GM19328 (cell line): ENCODE results near the gene UGT1A9.
"Not testable (repeated sequence)": the region's sequence is repeated elsewhere in the genome, so short reads cannot be mapped to it uniquely, and the experiment has no call there.

Experiments
- ATAC-seq: cut with Tn5 transposase; IDR thresholded peaks from one replicate; pipeline ENCODE4 v1.9.1; 2021; ENCODE audit warnings: mild to moderate bottlenecking, moderate library complexity; ENCODE audit not compliant: unreplicated experiment

The UGT1A9 gene

GRCh38 chr2:233680361-233681045 is 8.8 kb downstream of the UGT1A9 start:
- ATAC-seq, result no peak

GRCh38 chr2:233681521-233682099 is 9.9 kb downstream of the UGT1A9 start, which contains the start of gene UGT1A7:
Gene UGT1A7, plus strand, starts transcription at chr2:233681901. Its CDS starts 37 bp downstream, at chr2:233681938.
- ATAC-seq, result no peak

GRCh38 chr2:233684640-233685039 is 12.9 kb downstream of the UGT1A9 start:
- ATAC-seq, result no peak

- no peak for ATAC-seq
Measured at GRCh38 chr2:233686928-233687327, 15.2 kb downstream of the UGT1A9 start.

DNA sequence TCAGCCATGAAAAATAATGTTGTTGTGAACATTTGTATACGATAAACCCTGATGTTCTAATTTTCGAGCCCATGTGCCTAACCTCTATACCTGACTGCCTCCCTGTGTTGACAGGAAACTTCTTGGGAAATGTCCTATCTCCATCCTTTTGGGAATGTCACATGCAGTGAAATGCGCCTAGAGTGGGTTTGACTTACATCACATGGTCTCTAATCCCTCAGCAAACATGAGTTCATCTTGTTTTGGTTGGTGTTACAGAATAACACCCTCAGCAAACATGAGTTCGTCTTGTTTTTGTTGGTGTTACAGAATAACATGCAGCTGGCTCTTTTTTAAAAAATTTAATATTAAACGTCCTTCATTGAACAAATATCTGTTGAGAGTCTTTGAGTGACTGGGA is 16.6 kb downstream of the UGT1A9 start:
- ATAC-seq, result no peak

DNA sequence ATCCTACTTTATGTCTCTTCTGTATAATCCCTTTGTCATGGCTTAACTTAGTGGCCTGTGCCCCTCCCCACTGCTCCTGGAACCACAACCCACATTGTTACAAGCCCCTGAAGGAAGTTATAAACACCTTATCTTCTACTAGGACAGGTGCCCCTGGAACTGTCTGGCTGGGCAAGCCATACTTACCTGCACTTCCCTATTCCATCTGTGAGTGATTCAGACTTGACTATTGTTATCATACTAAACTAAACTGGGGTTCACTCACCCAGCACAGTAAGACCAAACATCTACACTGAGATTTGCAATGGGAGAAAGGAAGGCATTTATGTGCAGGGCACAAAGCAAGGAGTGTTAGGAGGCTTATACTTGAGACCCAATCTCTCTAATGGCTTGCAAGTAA is 17.3 kb downstream of the UGT1A9 start:
- no peak for ATAC-seq

GRCh38 chr2:233689501-233689900 is 17.8 kb downstream of the UGT1A9 start:
- ATAC-seq, result no peak

GRCh38 chr2:233690444-233690843 is 18.7 kb downstream of the UGT1A9 start:
- no peak for ATAC-seq

GRCh38 chr2:233691443-233692433 is 20.0 kb downstream of the UGT1A9 start:
- ATAC-seq, result no peak

DNA sequence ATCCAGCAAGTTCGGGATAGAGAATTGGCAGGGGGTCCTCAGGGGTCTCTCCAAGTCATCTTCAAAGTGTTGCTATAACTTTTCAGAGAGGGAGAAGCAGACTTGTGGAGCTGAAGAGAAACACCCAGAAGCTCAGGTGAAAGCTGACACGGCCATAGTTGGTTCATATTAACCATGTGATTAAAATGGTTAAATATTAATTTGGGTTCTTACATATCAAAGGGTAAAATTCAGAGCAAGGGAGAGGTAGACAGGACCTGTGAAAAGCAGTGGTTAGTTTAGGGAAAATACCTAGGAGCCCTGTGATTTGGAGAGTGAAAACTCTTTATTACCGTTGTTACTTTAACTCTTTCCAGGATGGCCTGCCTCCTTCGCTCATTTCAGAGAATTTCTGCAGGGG is 20.9 kb downstream of the UGT1A9 start, which contains the start of gene UGT1A6:
Gene UGT1A6 (plus strand): TSS at position 243 of the 400 bp plus-strand sequence. CDS start 115 bp downstream, at position 358.
- ATAC-seq, result no peak

DNA sequence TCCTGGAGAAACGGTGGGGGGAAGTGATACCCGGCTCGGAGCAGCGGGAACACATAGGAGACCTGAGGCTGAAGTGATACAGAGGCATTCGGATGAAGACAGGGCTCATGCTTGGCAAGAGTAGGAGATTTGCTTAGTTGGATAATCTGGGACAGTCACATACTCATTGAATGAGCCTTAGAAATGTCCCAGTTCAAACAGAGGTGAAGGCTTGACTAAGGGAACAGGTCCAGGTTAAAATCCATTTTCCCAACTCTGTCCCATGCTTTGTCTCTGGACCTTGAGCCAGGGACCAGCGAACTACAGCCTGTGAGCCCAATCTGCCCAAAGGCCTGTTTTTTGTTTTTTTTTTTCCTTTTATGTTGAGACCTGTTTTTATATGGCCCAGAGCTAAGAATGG is 22.3 kb downstream of the UGT1A9 start:
- ATAC-seq, result no peak

DNA sequence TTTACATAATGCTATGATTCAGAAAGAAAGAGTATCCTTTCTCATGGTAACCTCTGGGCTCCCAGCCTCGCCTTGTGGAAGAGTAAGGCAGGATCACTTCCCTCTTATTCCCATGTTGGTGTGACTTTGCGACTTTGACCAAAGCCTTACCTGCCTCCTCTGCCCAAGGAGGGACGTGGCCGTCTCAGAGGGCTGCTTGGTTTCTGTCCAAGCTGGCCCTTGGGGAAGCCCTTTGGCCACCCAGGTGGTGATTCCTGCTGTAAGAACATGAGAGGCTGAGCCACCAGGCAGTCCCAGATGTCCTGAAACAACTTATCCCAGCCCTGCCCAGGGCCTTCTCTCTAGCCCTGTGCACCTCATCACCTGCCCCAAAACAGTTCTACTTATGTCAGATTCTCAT is 27.0 kb downstream of the UGT1A9 start:
- ATAC-seq, result no peak

GRCh38 chr2:233699424-233700027 is 27.8 kb downstream of the UGT1A9 start:
- no peak for ATAC-seq

GRCh38 chr2:233700028-233700635 is 28.4 kb downstream of the UGT1A9 start:
- no peak for ATAC-seq

- not testable (repeated sequence) for ATAC-seq
Measured at GRCh38 chr2:233700842-233701241, 29.1 kb downstream of the UGT1A9 start.

GRCh38 chr2:233702238-233702637 is 30.5 kb downstream of the UGT1A9 start:
- ATAC-seq, result no peak

- ATAC-seq, result no peak
Measured at GRCh38 chr2:233705911-233706506, 34.3 kb downstream of the UGT1A9 start.

- ATAC-seq, result no peak
Measured at GRCh38 chr2:233706720-233707119, 35.0 kb downstream of the UGT1A9 start.

- no peak for ATAC-seq
Measured at GRCh38 chr2:233707940-233708644, 36.4 kb downstream of the UGT1A9 start.
